ENCODE data around the gene CD99.

- TF ChIP-seq POLR2A (IDR thresholded peaks at IDR 0.05) (no peak), EP300 (IDR thresholded peaks at IDR 0.05; ENCODE audit: low read depth) (no peak)
- TF ChIP-seq, protein P1, sequence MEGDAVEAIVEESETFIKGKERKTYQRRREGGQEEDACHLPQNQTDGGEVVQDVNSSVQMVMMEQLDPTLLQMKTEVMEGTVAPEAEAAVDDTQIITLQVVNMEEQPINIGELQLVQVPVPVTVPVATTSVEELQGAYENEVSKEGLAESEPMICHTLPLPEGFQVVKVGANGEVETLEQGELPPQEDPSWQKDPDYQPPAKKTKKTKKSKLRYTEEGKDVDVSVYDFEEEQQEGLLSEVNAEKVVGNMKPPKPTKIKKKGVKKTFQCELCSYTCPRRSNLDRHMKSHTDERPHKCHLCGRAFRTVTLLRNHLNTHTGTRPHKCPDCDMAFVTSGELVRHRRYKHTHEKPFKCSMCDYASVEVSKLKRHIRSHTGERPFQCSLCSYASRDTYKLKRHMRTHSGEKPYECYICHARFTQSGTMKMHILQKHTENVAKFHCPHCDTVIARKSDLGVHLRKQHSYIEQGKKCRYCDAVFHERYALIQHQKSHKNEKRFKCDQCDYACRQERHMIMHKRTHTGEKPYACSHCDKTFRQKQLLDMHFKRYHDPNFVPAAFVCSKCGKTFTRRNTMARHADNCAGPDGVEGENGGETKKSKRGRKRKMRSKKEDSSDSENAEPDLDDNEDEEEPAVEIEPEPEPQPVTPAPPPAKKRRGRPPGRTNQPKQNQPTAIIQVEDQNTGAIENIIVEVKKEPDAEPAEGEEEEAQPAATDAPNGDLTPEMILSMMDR (IDR thresholded peaks at IDR 0.05), result no peak
Observed at GRCh38 chrX:2774776-2775175, 83.7 kb downstream of the CD99 start.
